ENCODE results near the gene TTLL13.

The TTLL13 gene

DNA sequence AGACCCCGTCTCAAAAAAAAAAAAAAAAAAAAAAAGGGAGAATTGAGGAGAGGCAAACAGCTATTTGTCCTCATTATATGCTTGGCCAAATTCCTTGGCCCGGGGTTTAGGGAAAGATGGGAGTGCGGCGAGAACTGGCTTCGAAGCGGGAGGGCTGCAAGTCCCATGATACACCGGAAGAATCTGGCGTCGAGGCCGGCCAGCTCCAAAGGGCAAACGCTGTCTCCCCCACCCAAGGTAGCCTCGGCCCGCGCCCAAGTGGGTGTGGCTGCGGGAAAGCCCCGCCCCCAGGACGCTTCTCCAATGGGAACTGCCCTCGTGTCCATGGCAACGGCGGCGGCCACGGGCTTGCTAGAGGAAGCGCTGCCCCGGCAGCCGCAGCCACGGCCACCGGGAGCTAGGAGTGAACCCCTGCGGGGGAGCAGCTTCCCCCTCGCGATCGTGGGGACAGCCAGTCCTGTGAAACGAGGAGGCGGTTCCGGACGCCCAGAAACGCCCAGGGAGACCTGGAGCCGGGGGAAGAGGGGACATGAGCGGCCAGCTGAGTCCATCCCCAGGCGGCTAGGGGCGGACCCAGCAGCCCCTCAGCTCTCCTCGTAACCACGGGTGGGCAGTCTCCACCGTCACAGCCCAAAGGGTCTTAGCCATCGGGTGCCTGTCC is at the start of gene TTLL13:
Gene TTLL13 (plus strand): TSS at position 354 of the 661 bp plus-strand sequence. CDS start 1,075 bp downstream, outside the sequence.
- DNase-seq: peak; percentile 91

DNA sequence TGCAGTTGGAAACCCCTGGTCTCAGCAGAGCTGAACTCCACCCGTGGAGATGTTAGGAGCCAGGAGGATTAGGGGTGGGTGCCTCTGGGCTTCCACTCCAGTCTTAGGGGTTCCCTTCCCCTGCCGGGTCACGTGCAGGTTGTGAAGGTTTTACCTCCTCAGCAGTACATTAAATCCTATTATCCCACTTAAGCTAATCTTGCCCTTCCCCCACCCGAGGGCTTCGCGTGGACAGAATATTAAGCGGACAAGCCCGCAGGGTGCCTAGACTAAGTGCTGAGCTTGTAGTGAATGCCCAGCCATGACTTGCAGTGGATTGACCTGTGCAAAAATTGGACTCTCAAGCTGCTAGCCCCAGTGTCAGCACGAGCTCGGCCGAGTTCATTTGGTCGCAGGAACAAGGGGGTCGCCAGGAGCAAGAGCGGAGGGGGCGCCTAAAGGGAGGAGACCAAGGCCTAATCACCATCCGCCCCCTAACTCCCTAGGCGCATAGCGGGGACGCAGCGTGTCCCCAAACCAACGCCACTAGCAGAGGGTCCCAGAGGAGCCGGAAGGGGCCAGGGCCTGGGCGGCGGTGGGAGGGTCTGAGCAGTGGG is 48.7 kb upstream of the TTLL13 start:
- DNase-seq: no peak

GRCh38 chr15:90201130-90201943 is 48.0 kb upstream of the TTLL13 start, which contains the start of gene SEMA4B:
SEMA4B (plus strand) TSS chr15:90201330; CDS start chr15:90201579, 249 bp downstream.
- DNase-seq: peak; percentile 81

- peak; percentile 41 for DNase-seq
These were observed 47.4 kb upstream of the TTLL13 start for GRCh38 chr15:90201944-90202375.

DNA sequence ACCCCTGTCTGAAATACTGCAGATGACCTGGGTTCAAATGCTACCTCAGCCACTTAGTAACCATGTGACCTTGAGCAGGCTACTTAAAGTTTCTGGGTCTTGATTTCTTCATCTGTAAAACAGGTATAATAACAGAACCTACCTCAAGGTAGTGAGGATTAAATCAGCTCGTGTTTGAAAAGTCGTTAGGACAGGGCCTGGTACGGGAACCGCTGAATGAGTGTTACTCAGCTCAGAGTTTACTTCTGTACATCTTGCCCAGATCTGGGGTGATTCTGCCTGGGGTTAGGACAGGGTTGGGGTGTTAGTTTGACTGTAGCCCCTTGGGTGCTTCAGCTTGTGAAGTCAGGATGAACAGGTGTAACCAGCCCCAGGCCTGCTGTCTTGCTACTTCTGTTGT is 46.4 kb upstream of the TTLL13 start:
- no peak for DNase-seq

- DNase-seq: no peak
These were observed 45.9 kb upstream of the TTLL13 start for GRCh38 chr15:90203473-90203872.

DNA sequence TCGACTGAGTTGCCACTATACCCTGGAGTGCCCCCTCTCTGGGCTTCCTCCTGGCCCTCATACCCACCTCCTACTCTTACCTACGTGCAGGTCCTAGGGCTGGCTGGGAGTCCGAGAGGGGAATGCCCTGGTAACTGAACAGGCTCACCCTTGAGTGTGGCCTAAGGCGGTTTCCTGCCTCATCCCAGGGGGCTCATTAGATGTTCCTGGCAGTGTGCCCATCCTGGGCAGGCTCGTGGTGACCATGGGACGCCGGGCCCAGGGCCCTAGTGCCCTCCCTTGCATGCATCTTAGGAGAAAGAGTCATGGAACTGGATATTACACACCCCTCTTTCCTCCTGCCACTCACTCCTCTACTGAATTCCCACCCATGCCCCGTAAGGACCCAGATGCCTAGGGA is 45.4 kb upstream of the TTLL13 start:
- peak; percentile 64 for DNase-seq

GRCh38 chr15:90205050-90205848 is 44.1 kb upstream of the TTLL13 start:
- DNase-seq: no peak

GRCh38 chr15:90205886-90206285 is 43.5 kb upstream of the TTLL13 start:
- no peak for DNase-seq

- no peak for DNase-seq
These were observed 42.1 kb upstream of the TTLL13 start for GRCh38 chr15:90207252-90207651.

DNA sequence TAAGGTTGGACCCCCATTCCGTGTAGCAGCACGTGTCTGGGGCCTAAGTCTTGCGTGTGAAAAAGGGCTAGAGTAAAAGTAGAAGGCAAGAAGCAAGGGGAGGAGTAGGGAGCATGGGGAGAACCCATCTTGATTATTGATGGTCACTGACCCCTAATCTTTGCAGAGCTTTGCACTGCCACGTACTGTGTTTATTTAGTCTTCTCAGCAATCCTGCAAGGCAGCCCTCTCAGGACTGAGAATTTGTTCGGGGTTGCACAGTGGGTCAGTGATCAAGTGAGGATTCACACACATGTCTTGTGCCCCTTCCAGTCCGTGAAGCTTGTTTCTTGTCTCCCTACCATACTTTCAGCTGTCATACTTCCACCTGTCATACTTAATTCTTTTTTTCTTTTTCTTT is 41.0 kb upstream of the TTLL13 start:
- no peak for DNase-seq

GRCh38 chr15:90209591-90209990 is 39.8 kb upstream of the TTLL13 start:
- no peak for DNase-seq

DNA sequence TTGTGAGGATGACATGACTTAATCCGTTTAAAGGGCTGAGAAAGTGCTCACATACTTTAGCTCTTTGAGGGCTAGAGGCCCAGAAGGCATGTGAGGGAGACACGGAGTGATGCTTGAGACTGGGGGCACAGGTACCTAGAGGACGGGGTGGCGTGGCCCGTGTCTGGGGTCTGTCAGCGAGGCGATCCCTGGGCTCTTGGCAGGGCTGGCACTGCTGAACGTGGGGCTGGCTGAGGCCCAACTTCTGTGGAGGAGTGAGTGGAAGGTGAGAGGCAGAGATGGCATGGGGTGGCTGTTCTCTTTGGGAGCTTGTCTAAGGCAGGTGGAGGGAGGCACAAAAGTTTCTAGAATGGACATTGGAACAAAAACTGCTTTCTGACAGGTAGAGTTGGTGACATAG is 38.8 kb upstream of the TTLL13 start:
- DNase-seq: no peak

GRCh38 chr15:90211009-90211408 is 38.3 kb upstream of the TTLL13 start:
- no peak for DNase-seq

GRCh38 chr15:90211440-90212143 is 37.8 kb upstream of the TTLL13 start:
- no peak for DNase-seq

- no peak for DNase-seq
These were observed 36.9 kb upstream of the TTLL13 start for GRCh38 chr15:90212221-90213098.

DNA sequence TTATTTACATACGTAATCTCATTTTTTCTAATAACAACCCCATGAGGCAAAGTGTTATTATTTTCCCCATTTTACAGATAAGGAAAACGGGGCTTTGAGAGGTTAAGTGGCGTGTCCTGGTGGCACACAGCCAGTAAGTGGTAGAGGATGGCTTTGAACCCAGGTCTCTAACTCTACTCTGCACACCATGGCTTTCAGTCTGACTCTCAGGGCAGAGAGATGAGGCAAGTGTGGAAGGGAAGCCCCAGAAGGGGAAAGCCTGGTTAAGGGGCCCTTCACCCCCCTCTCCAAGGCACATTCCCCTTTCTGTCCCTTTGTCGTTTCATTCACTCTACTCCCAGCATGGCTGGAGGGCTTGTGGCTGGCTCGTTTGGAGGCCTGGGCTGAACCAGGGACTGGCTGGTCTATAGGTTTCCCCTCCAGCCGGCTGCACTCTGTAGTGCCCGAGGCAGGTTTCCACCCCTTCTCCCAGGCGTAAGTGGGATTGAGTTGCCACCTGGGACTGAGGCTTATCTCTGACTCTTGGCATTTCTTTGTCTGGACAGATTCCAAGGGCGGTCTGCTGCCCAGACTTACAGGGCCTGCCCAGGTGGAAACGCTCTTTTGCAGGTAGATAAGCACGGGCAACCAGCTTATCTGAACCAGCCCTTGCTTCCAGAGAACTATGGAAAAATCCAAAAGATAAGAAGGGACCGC is 36.1 kb upstream of the TTLL13 start:
- no peak for DNase-seq

DNA sequence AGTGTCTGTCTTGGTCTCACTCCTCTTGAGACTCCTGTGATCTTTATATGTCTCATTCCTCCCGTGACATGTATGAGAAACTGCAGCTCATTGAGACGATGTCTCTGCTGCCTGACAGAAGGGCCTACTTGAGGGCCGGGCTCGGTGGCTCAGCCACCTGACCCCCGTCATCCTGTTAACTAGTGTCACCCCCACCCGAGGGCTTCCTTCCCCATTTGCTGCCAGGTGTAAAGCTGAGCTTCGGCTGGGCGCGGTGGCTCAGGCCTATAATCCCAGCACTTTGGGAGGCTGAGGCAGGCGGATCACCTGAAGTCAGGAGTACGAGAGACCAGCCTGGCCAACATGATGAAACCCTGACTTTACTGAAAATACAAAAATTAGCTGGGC is 35.5 kb upstream of the TTLL13 start:
- DNase-seq: no peak

DNA sequence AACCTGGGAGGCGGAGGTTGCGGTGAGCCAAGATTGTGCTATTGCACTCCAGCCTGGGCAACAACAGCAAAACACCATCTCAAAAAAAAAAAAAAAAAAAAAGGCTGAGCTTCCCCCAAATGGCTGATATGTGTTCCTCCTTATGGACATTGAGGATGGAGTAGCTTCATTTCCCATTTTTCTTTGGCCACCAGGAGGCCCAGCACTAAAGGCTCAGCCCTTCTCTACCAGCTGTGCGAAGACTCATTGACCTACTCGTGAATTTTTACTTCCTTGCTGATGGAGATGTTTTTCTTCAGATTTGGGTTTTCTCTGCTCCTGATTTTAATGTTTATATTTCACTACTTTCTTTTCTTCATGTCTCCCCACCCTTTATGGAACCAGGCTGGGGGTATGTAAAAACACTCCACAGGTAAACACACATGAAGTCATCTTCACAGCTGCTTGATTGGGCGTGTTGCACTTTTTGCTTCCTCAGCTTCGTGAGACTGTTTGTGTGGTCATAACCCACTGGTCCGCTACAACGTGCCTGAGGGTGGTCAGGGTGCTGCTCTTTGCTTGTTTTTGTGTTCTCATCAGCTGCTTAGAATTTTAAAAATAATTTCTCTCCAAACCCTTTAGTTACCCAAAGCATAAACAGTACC is 34.7 kb upstream of the TTLL13 start:
- no peak for DNase-seq
